ENCODE measurements around the gene UMPS. TPM values are rescaled to one million over a fixed set of nuclear protein-coding genes. Genes with fewer than 3 reads are reported as not detected.
"Not testable (repeated sequence)": the region's sequence is repeated elsewhere in the genome, so short reads cannot be mapped to it uniquely, and the experiment has no call there.

UMPS gene
- total RNA-seq, 1 experiment from 2014 or later = 17.4 TPM

- no peaks in the 10 kb centered on the region for H4K20me1 ChIP-seq (ENCODE audit: insufficient read depth, low read depth, low read length)
- no peak for DNase-seq
- H2AFZ ChIP-seq (ENCODE audit: low read length) = no peak overlapping the region
- no peaks in the 10 kb centered on the region for H3K4me1 ChIP-seq (ENCODE audit: low read length)
- H3K9me2 ChIP-seq (replicated peaks; ENCODE audit: insufficient read depth, low read length) = no peaks in the 10 kb centered on the region
- no peak overlapping the region for H3K27ac ChIP-seq (ENCODE audit: low read length)
- no peak overlapping the region for H3K9ac ChIP-seq (ENCODE audit: low read length)
- no peaks in the 10 kb centered on the region for H3K27me3 ChIP-seq (ENCODE audit: low read length)
- no peak overlapping the region for H3K4me3 ChIP-seq (ENCODE audit: low read length)
- no peaks in the 10 kb centered on the region for H3K9me3 ChIP-seq (ENCODE audit: low read length)
- H3K36me3 ChIP-seq (ENCODE audit: insufficient read depth, low read length) = no peaks in the 10 kb centered on the region
- no peaks in the 10 kb centered on the region for H3K79me2 ChIP-seq (ENCODE audit: low read length)
- H3K4me2 ChIP-seq (ENCODE audit: low read depth, low read length, poor library complexity, severe bottlenecking) = no peak overlapping the region
Observed at GRCh38 chr3:124788254-124788745, 58.0 kb downstream of the UMPS start.

- not testable (repeated sequence) for H3K27me3 ChIP-seq (ENCODE audit: low read length); H3K4me1 ChIP-seq (ENCODE audit: low read length); H3K9me3 ChIP-seq (ENCODE audit: low read length); H2AFZ ChIP-seq (ENCODE audit: low read length); H3K4me2 ChIP-seq (ENCODE audit: low read depth, low read length, poor library complexity, severe bottlenecking); H3K79me2 ChIP-seq (ENCODE audit: low read length); H3K27ac ChIP-seq (ENCODE audit: low read length); H3K36me3 ChIP-seq (ENCODE audit: insufficient read depth, low read length); H3K4me3 ChIP-seq (ENCODE audit: low read length); H3K9ac ChIP-seq (ENCODE audit: low read length); H3K9me2 ChIP-seq (replicated peaks; ENCODE audit: insufficient read depth, low read length); DNase-seq; H4K20me1 ChIP-seq (ENCODE audit: insufficient read depth, low read depth, low read length)
Observed at GRCh38 chr3:124789103-124789502, 58.9 kb downstream of the UMPS start.

GRCh38 chr3:124791142-124791541 is 60.9 kb downstream of the UMPS start:
- Histone ChIP-seq H3K79me2 (ENCODE audit: low read length) (no peaks in the 10 kb centered on the region), H3K9me3 (ENCODE audit: low read length) (no peaks in the 10 kb centered on the region), H3K27ac (ENCODE audit: low read length) (no peak overlapping the region), H3K9me2 (replicated peaks; ENCODE audit: insufficient read depth, low read length) (no peaks in the 10 kb centered on the region), H3K4me2 (ENCODE audit: low read depth, low read length, poor library complexity, severe bottlenecking) (no peak overlapping the region), H2AFZ (ENCODE audit: low read length) (no peak overlapping the region), H3K27me3 (ENCODE audit: low read length) (no peaks in the 10 kb centered on the region), H3K36me3 (ENCODE audit: insufficient read depth, low read length) (no peaks in the 10 kb centered on the region), H3K9ac (ENCODE audit: low read length) (no peak overlapping the region), H3K4me3 (ENCODE audit: low read length) (no peak overlapping the region), H3K4me1 (ENCODE audit: low read length) (no peaks in the 10 kb centered on the region), H4K20me1 (ENCODE audit: insufficient read depth, low read depth, low read length) (no peaks in the 10 kb centered on the region)
- DNase-seq = no peak

DNA sequence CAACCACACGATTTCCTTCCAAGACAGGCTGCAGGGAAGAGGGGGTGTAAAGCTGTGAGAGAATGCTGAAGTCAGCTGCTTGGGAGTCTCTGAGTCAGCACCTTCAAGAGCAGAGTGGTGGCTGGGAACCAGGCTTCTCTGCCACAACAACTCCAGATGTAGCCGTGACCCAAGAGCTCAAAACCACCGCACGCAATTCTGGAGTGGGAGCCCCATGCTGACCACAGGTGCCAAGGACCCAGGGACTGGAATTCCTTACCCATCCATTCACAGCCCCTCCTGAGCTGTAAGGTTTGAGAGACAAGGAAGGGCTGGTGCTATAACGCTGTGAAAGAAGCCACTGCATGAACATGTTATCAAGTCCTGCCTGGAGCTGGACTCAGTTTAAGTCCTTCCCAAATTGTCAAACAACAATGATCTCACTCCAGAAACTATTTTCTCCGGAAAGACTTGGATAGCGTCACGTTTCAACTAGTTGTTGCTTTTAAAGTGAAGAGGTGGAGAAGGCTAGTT is 61.4 kb downstream of the UMPS start:
- no peak for DNase-seq
- Histone ChIP-seq H3K36me3 (ENCODE audit: insufficient read depth, low read length) (no peaks in the 10 kb centered on the region), H3K79me2 (ENCODE audit: low read length) (no peaks in the 10 kb centered on the region), H3K9me3 (ENCODE audit: low read length) (no peaks in the 10 kb centered on the region), H3K27me3 (ENCODE audit: low read length) (no peaks in the 10 kb centered on the region), H3K27ac (ENCODE audit: low read length) (no peak overlapping the region), H4K20me1 (ENCODE audit: insufficient read depth, low read depth, low read length) (no peaks in the 10 kb centered on the region), H3K9ac (ENCODE audit: low read length) (no peak overlapping the region), H3K4me2 (ENCODE audit: low read depth, low read length, poor library complexity, severe bottlenecking) (no peak overlapping the region), H3K4me3 (ENCODE audit: low read length) (no peak overlapping the region), H2AFZ (ENCODE audit: low read length) (no peak overlapping the region), H3K9me2 (replicated peaks; ENCODE audit: insufficient read depth, low read length) (no peaks in the 10 kb centered on the region), H3K4me1 (ENCODE audit: low read length) (no peaks in the 10 kb centered on the region)

GRCh38 chr3:124792341-124793040 is 62.2 kb downstream of the UMPS start:
- no peak overlapping the region for H3K4me2 ChIP-seq (ENCODE audit: low read depth, low read length, poor library complexity, severe bottlenecking)
- no peaks in the 10 kb centered on the region for H3K79me2 ChIP-seq (ENCODE audit: low read length)
- H3K4me3 ChIP-seq (ENCODE audit: low read length) = no peak overlapping the region
- no peak overlapping the region for H3K9ac ChIP-seq (ENCODE audit: low read length)
- H3K9me2 ChIP-seq (replicated peaks; ENCODE audit: insufficient read depth, low read length) = no peaks in the 10 kb centered on the region
- no peak overlapping the region for H3K27ac ChIP-seq (ENCODE audit: low read length)
- no peak overlapping the region for H2AFZ ChIP-seq (ENCODE audit: low read length)
- DNase-seq = no peak
- H3K9me3 ChIP-seq (ENCODE audit: low read length) = no peaks in the 10 kb centered on the region
- no peaks in the 10 kb centered on the region for H4K20me1 ChIP-seq (ENCODE audit: insufficient read depth, low read depth, low read length)
- H3K36me3 ChIP-seq (ENCODE audit: insufficient read depth, low read length) = no peaks in the 10 kb centered on the region
- H3K27me3 ChIP-seq (ENCODE audit: low read length) = no peaks in the 10 kb centered on the region
- H3K4me1 ChIP-seq (ENCODE audit: low read length) = no peaks in the 10 kb centered on the region

GRCh38 chr3:124793054-124793739 is 62.9 kb downstream of the UMPS start:
- no peak overlapping the region for H3K4me3 ChIP-seq (ENCODE audit: low read length)
- no peaks in the 10 kb centered on the region for H3K27me3 ChIP-seq (ENCODE audit: low read length)
- no peaks in the 10 kb centered on the region for H3K79me2 ChIP-seq (ENCODE audit: low read length)
- H3K9ac ChIP-seq (ENCODE audit: low read length) = no peak overlapping the region
- H3K27ac ChIP-seq (ENCODE audit: low read length) = no peak overlapping the region
- H4K20me1 ChIP-seq (ENCODE audit: insufficient read depth, low read depth, low read length) = no peaks in the 10 kb centered on the region
- no peak overlapping the region for H2AFZ ChIP-seq (ENCODE audit: low read length)
- H3K36me3 ChIP-seq (ENCODE audit: insufficient read depth, low read length) = no peaks in the 10 kb centered on the region
- no peaks in the 10 kb centered on the region for H3K9me2 ChIP-seq (replicated peaks; ENCODE audit: insufficient read depth, low read length)
- no peaks in the 10 kb centered on the region for H3K9me3 ChIP-seq (ENCODE audit: low read length)
- no peak overlapping the region for H3K4me2 ChIP-seq (ENCODE audit: low read depth, low read length, poor library complexity, severe bottlenecking)
- no peak for DNase-seq
- H3K4me1 ChIP-seq (ENCODE audit: low read length) = no peaks in the 10 kb centered on the region

- DNase-seq = no peak
- Histone ChIP-seq H3K9ac (ENCODE audit: low read length) (no peak overlapping the region), H3K27me3 (ENCODE audit: low read length) (no peaks in the 10 kb centered on the region), H3K4me2 (ENCODE audit: low read depth, low read length, poor library complexity, severe bottlenecking) (no peak overlapping the region), H4K20me1 (ENCODE audit: insufficient read depth, low read depth, low read length) (no peaks in the 10 kb centered on the region), H3K79me2 (ENCODE audit: low read length) (no peaks in the 10 kb centered on the region), H3K36me3 (ENCODE audit: insufficient read depth, low read length) (no peaks in the 10 kb centered on the region), H3K9me2 (replicated peaks; ENCODE audit: insufficient read depth, low read length) (no peaks in the 10 kb centered on the region), H3K4me1 (ENCODE audit: low read length) (no peaks in the 10 kb centered on the region), H3K4me3 (ENCODE audit: low read length) (no peak overlapping the region), H3K27ac (ENCODE audit: low read length) (no peak overlapping the region), H2AFZ (ENCODE audit: low read length) (no peak overlapping the region), H3K9me3 (ENCODE audit: low read length) (no peaks in the 10 kb centered on the region)
Observed at GRCh38 chr3:124796477-124796876, 66.2 kb downstream of the UMPS start.

GRCh38 chr3:124797426-124797945 is 67.2 kb downstream of the UMPS start:
- H2AFZ ChIP-seq (ENCODE audit: low read length) = no peak overlapping the region
- H3K4me3 ChIP-seq (ENCODE audit: low read length) = no peak overlapping the region
- no peaks in the 10 kb centered on the region for H3K9me2 ChIP-seq (replicated peaks; ENCODE audit: insufficient read depth, low read length)
- no peaks in the 10 kb centered on the region for H3K27me3 ChIP-seq (ENCODE audit: low read length)
- H3K36me3 ChIP-seq (ENCODE audit: insufficient read depth, low read length) = no peaks in the 10 kb centered on the region
- H3K4me2 ChIP-seq (ENCODE audit: low read depth, low read length, poor library complexity, severe bottlenecking) = no peak overlapping the region
- H3K9me3 ChIP-seq (ENCODE audit: low read length) = no peaks in the 10 kb centered on the region
- H3K4me1 ChIP-seq (ENCODE audit: low read length) = no peaks in the 10 kb centered on the region
- no peaks in the 10 kb centered on the region for H4K20me1 ChIP-seq (ENCODE audit: insufficient read depth, low read depth, low read length)
- no peak for DNase-seq
- no peak overlapping the region for H3K9ac ChIP-seq (ENCODE audit: low read length)
- no peaks in the 10 kb centered on the region for H3K79me2 ChIP-seq (ENCODE audit: low read length)
- H3K27ac ChIP-seq (ENCODE audit: low read length) = no peak overlapping the region

Data from Karpas-422 (cell line).